CD14-positive monocyte (primary cell): ENCODE data around the gene PUS1. TPM values are rescaled to one million over a fixed set of nuclear protein-coding genes. Genes with fewer than 3 reads are reported as not detected.
A peak's percentile ranks its signal among the peaks of the same experiment; 100 is the strongest.

Source experiments
- DNase-seq, 3 donors: peaks; one replicate each; pipeline ENCODE4 v3.0.0-alpha.2; 2011 to 2022
- H2AFZ ChIP-seq: 2 replicates; pipeline ENCODE4 v1.6.0; 2012; ENCODE audit warnings: mild to moderate bottlenecking, low read depth, low read length, inconsistent platforms; ENCODE audit not compliant: insufficient read depth, poor library complexity, severe bottlenecking
- H3K27ac ChIP-seq, 2 donors: 1 replicate in 1 of 2; 2 replicates in 1 of 2; pipeline ENCODE4 v1.5.1; 2012 to 2013; ENCODE audit warnings: low read length in 2 of 2, control low read depth in 1 of 2, inconsistent platforms in 1 of 2, low read depth in 1 of 2, mild to moderate bottlenecking in 1 of 2
- H3K27me3 ChIP-seq, 2 donors: one replicate each; pipeline versions ENCODE4 v1.6.0 to v1.6.1; 2011 to 2013; ENCODE audit warnings: low read length in 2 of 2; ENCODE audit not compliant: control insufficient read depth in 2 of 2, insufficient read depth in 2 of 2
- H3K36me3 ChIP-seq, 2 donors: replicated peaks in 1 of 2; 1 replicate in 1 of 2; 2 replicates in 1 of 2; pipeline versions ENCODE4 v1.5.1 to v1.6.1; 2012 to 2013; ENCODE audit warnings: low read length in 2 of 2, control low read depth in 1 of 2, inconsistent platforms in 1 of 2, mild to moderate bottlenecking in 1 of 2; ENCODE audit not compliant: insufficient read depth in 2 of 2, control insufficient read depth in 1 of 2
- H3K4me1 ChIP-seq, 2 donors: 1 replicate in 1 of 2; 2 replicates in 1 of 2; pipeline versions ENCODE4 v1.5.1 to v1.6.1; 2012 to 2013; ENCODE audit warnings: low read length in 2 of 2, control low read depth in 1 of 2, inconsistent platforms in 1 of 2, mild to moderate bottlenecking in 1 of 2, moderate library complexity in 1 of 2; ENCODE audit not compliant: insufficient read depth in 2 of 2, control insufficient read depth in 1 of 2
- H3K4me2 ChIP-seq: replicated peaks from 2 replicates; pipeline ENCODE3; 2012; ENCODE audit warnings: low read length, moderate library complexity, mild to moderate bottlenecking; ENCODE audit not compliant: poor library complexity, severe bottlenecking; ENCODE audit errors: extremely low read depth
- H3K4me3 ChIP-seq, 3 experiments: fragments of 200-600 bp in 1 of 3; sonication (generic) in 1 of 3; replicated peaks in 1 of 3; 1 replicate in 2 of 3; 2 replicates in 1 of 3; pipeline ENCODE4 v1.5.1; 2011 to 2013; ENCODE audit warnings: low read length in 3 of 3, mild to moderate bottlenecking in 3 of 3, control low read depth in 2 of 3, low read depth in 2 of 3, inconsistent platforms in 1 of 3, moderate library complexity in 1 of 3
- H3K79me2 ChIP-seq: 2 replicates; pipeline ENCODE4 v1.6.0; 2012; ENCODE audit warnings: mild to moderate bottlenecking, control low read depth, inconsistent platforms, low read length, moderate library complexity; ENCODE audit not compliant: insufficient read depth
- H3K9ac ChIP-seq: 2 replicates; pipeline ENCODE4 v1.6.0; 2017; ENCODE audit warnings: low read length, mild to moderate bottlenecking; ENCODE audit not compliant: insufficient read depth, poor library complexity, severe bottlenecking
- H3K9me3 ChIP-seq, 2 donors: replicated peaks in 1 of 2; 1 replicate in 1 of 2; 2 replicates in 1 of 2; pipeline versions ENCODE4 v1.5.1 to v1.6.1; 2012 to 2013; ENCODE audit warnings: low read length in 2 of 2, control low read depth in 1 of 2; ENCODE audit not compliant: control insufficient read depth in 1 of 2, insufficient read depth in 1 of 2
- H4K20me1 ChIP-seq: 2 replicates; pipeline ENCODE4 v1.6.0; 2012; ENCODE audit warnings: mild to moderate bottlenecking, low read length, control low read depth, moderate library complexity; ENCODE audit not compliant: insufficient read depth
- H3K27ac Mint-ChIP-seq, 7 donors: one replicate each; pipeline ENCODE4 v1.8.0; 2020; ENCODE audit warnings: mild to moderate bottlenecking in 7 of 7, mixed read lengths in 7 of 7, moderate library complexity in 6 of 7, inconsistent platforms in 2 of 7
- H3K27me3 Mint-ChIP-seq, 3 donors: one replicate each; pipeline ENCODE4 v1.8.0; 2021 to 2022; ENCODE audit warnings: low read depth in 3 of 3, mild to moderate bottlenecking in 3 of 3, mixed read lengths in 3 of 3, moderate library complexity in 3 of 3, inconsistent platforms in 1 of 3
- H3K36me3 Mint-ChIP-seq, 2 donors: one replicate each; pipeline ENCODE4 v1.8.0; 2020; ENCODE audit warnings: mixed read lengths in 2 of 2, inconsistent platforms in 1 of 2, mild to moderate bottlenecking in 1 of 2
- H3K4me1 Mint-ChIP-seq: one replicate; pipeline ENCODE4 v1.8.0; 2020; ENCODE audit warnings: mild to moderate bottlenecking, mixed read lengths
- H3K4me3 Mint-ChIP-seq, 2 donors: one replicate each; pipeline ENCODE4 v1.8.0; 2020; ENCODE audit warnings: mild to moderate bottlenecking in 2 of 2, mixed read lengths in 2 of 2, moderate library complexity in 1 of 2
- H3K9me3 Mint-ChIP-seq, 7 donors: one replicate each; pipeline ENCODE4 v1.8.0; 2020 to 2022; ENCODE audit warnings: mixed read lengths in 7 of 7, mild to moderate bottlenecking in 6 of 7, moderate library complexity in 6 of 7, inconsistent platforms in 2 of 7
- WGBS: methylation state at CpG from one replicate; pipeline ENCODE4 v1.1.5; 2013; ENCODE audit warnings: missing lambda C conversion rate; ENCODE audit not compliant: insufficient coverage; 5-methylcytosine and 5-hydroxymethylcytosine counted together
- intact Hi-C, 2 donors: fragments of 100-400 bp; cut with micrococcal nuclease; formaldehyde crosslinking; loops; one replicate each; pipeline versions ENCODE4 v1.15.0 to v1.15.1; 2023
- polyA minus RNA-seq: library from RNA; depleted of rRNA, polyadenylated mRNA; stranded (reverse); fragments of >200 nt; gene quantifications from 2 replicates; pipeline ENCODE4 v1.2.3, GENCODE V29; 2012
- polyA plus RNA-seq, 3 donors: library from polyadenylated mRNA; depleted of rRNA in 1 of 3; unstranded in 2 of 3; stranded (reverse) in 1 of 3; fragments of 300-500 nt in 2 of 3; fragments of >200 nt in 1 of 3; fragmentation: Illumina TruSeq in 2 of 3; gene quantifications; 1 replicate in 2 of 3; 2 replicates in 1 of 3; pipeline ENCODE4 v1.2.3, GENCODE V29; 2012 to 2021
- total RNA-seq, 12 experiments: library from RNA in 1 of 12; stranded (reverse) in 1 of 12; fragments of 120-200 nt in 1 of 12; gene quantifications; one replicate each; pipeline ENCODE4 v1.2.4 and lab custom pipeline; 2013 to 2026; ENCODE audit warnings: mixed read lengths in 6 of 12, inconsistent platforms in 1 of 12
- TF ChIP-seq, protein P1 (sequence below): fragments of 200-600 bp; IDR thresholded peaks from one replicate; pipeline ENCODE4 v1.8.0; 2022; ENCODE audit warnings: antibody characterized with exemption, mild to moderate bottlenecking

The PUS1 gene
- total RNA-seq (2013), result 9.9 TPM
- polyA plus RNA-seq, result 10 to 100 TPM in 1 of 3 donors, 1 to 10 TPM in 2; 5.1 to 30.9 (median 6.9) TPM
- 10.3 and 11.4 TPM in 2 replicates for polyA minus RNA-seq
- 1.7 to 8.9 (median 4.4) reads per million in 11 experiments for total RNA-seq (lab: John Stamatoyannopoulos, UW)

DNA sequence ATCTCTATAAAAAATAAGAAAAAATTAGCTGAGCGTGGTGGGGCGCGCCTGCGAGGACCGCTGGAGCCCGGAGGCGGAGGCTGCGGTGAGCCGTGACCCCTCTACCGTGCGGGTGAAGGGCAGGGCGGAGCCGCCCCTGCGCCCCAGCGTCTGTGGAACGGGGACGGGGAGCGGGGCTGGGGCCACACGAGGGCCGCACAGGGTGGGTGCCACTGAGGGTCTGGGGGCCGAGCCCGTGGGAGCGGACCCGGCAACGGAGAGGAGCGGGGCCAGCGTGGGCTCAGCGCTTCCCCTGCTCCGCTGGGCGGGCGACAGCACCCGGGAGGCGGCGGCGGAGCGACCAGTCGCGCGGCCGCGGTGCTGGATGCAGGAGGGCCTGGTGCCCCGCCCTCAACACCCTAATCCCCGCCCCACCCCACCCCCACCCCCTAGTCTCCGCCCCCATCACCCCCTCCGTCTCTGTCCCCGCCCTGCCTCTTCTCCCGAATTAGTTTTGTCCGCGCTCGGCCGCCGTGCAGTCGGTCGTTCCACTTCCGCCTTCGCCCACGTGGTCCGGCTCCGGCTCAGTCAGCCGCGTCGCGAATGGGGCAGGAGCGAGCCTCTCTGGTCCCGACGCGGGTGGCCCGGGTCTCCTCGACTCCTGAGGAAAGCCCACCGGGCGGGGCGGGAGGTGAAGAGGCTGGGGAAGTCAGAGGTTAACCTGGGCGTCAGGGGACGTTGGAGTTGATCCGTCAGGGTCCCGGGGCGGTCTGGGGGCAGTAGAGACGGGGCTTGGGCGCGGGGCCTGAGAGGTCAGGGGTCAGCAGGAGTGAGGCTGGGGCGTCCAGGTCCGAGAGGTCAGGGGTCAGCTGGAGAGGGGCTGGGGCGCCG lies at the start of gene PUS1:
Gene PUS1, plus strand, starts transcription at position 566 of the 870 bp plus-strand sequence. CDS start 447 bp downstream, outside the sequence.
- 0% methylated on average over 66 of the region's 84 CpGs for WGBS
- Histone ChIP-seq H3K27ac (peak within 1 kb of the TSS; percentile 12 to 89), H3K79me2 (peaks cover 20% of the 10 kb centered on the region), H3K9ac (peak within 1 kb of the TSS; percentile 81), H3K4me2 (peak within 1 kb of the TSS; percentile 99), H3K4me3 (peak within 1 kb of the TSS; percentile 73 to 96 (median 82)), H3K4me1 (peaks cover 25 to 28% of the 10 kb centered on the region in 2 donors), H2AFZ (peak within 1 kb of the TSS; percentile 93), H3K9me3 (no peaks in the 10 kb centered on the region), H3K36me3 (peaks cover 22 to 24% of the 10 kb centered on the region in 2 donors), H3K27me3 (no peaks in the 10 kb centered on the region), H4K20me1 (no peaks in the 10 kb centered on the region)
- DNase-seq, result peak; percentile 88 to 94 (median 94)
- TF ChIP-seq, protein P1, sequence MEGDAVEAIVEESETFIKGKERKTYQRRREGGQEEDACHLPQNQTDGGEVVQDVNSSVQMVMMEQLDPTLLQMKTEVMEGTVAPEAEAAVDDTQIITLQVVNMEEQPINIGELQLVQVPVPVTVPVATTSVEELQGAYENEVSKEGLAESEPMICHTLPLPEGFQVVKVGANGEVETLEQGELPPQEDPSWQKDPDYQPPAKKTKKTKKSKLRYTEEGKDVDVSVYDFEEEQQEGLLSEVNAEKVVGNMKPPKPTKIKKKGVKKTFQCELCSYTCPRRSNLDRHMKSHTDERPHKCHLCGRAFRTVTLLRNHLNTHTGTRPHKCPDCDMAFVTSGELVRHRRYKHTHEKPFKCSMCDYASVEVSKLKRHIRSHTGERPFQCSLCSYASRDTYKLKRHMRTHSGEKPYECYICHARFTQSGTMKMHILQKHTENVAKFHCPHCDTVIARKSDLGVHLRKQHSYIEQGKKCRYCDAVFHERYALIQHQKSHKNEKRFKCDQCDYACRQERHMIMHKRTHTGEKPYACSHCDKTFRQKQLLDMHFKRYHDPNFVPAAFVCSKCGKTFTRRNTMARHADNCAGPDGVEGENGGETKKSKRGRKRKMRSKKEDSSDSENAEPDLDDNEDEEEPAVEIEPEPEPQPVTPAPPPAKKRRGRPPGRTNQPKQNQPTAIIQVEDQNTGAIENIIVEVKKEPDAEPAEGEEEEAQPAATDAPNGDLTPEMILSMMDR, result no peak
- peak within 1 kb of the TSS; percentile 89 to 93 for H3K4me3 Mint-ChIP-seq
- intact Hi-C loops, result loop anchor here (2.0 kb wide), 2 partner anchors 32 to 34 kb away; partner anchors contain the start of gene ULK1 (in 1 of the 2)
- peaks cover 24 to 27% of the 10 kb centered on the region in 2 donors for H3K36me3 Mint-ChIP-seq
- H3K27ac Mint-ChIP-seq, result peak within 1 kb of the TSS; percentile 88 to 95 (median 90)
- H3K9me3 Mint-ChIP-seq, result no peaks in the 10 kb centered on the region
- H3K27me3 Mint-ChIP-seq, result peaks cover 0 to 9% (median 4%) of the 10 kb centered on the region in 3 donors
- H3K4me1 Mint-ChIP-seq, result peaks cover 28% of the 10 kb centered on the region

DNA sequence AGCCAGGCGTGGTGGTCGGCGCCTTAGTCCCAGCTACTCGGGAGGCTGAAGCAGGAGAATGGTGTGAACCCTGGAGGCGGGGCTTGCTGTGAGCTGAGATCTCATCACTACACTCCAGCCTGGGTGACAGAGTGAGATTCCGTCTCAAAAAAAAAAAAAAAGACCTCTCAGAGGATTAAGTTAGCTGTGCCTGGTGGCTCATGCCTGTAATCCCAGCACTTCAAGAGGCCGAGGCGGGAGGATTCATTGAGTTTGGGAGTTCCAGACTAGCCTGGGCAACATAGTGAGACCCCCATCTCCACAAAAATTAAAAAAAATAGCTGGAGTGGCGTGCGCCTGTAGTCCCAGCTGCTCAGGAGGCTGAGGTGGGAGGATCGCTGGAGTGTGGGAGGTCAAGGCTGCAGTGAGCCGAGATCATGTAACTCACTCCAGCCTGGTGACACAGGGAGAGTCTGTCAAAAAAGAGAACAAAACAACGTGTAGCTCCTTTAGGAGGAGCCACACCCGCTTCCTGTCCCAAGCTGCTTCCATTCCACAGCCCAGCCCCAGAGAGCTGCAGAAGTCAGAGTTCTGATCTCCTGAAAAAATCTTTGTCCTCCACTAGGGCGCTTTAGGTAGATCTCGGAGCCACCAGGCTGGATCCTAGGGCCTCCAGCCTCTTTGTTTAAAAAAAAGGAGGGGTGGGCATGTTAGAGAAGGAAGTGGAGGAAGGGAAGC lies 46.1 kb upstream of the PUS1 start:
- peaks cover 6 to 12% (median 8%) of the 10 kb centered on the region in 7 donors for H3K9me3 Mint-ChIP-seq
- Histone ChIP-seq H3K27ac (peak overlapping the region; percentile 18 to 63), H3K27me3 (no peaks in the 10 kb centered on the region), H3K79me2 (no peaks in the 10 kb centered on the region), H3K36me3 (no peaks in the 10 kb centered on the region), H4K20me1 (no peaks in the 10 kb centered on the region), H3K4me1 (peaks cover 63 to 81% of the 10 kb centered on the region in 2 donors), H3K9me3 (peaks cover 0 to 4% of the 10 kb centered on the region in 2 donors), H2AFZ (no peak overlapping the region), H3K4me3 (peak overlapping the region in 1 of 3 experiments; percentile 58), H3K4me2 (peak overlapping the region; percentile 62), H3K9ac (peak overlapping the region; percentile 44)
- no peaks in the 10 kb centered on the region for H3K27me3 Mint-ChIP-seq
- peaks cover 76% of the 10 kb centered on the region for H3K4me1 Mint-ChIP-seq
- TF ChIP-seq, protein P1, result no peak
- peak; percentile 51 to 68 (median 53) for DNase-seq
- peaks cover 4% of the 10 kb centered on the region in 2 donors for H3K36me3 Mint-ChIP-seq
- WGBS, result 70% methylated on average over 5 of the region's 16 CpGs
- H3K27ac Mint-ChIP-seq, result peak overlapping the region; percentile 83 to 93 (median 87)
- intact Hi-C loops, result no loop called here
- H3K4me3 Mint-ChIP-seq, result peak overlapping the region; percentile 31 to 86
